ENCODE results near the gene SFMBT2.

Gene SFMBT2

GRCh38 chr10:7457478-7458316 lies 46.9 kb upstream of the SFMBT2 start:
- Histone ChIP-seq H3K4me2 (ENCODE audit: low read length) (peak overlapping the region; percentile 67), H3K9me3 (ENCODE audit: control insufficient read depth, insufficient read depth, low read length) (no peaks in the 10 kb centered on the region), H3K27me3 (ENCODE audit: control insufficient read depth, low read length) (no peaks in the 10 kb centered on the region), H3K36me3 (ENCODE audit: control insufficient read depth, low read length) (no peaks in the 10 kb centered on the region), H3F3A (ENCODE audit: control insufficient read depth, insufficient read depth) (peaks cover 5% of the 10 kb centered on the region; the same call in 1 of the 2 replicates), H3K79me2 (ENCODE audit: control insufficient read depth, low read length) (no peaks in the 10 kb centered on the region), H3K4me3 (ENCODE audit: low read length) (peak overlapping the region; percentile 34), H3K27ac (ENCODE audit: low read depth, low read length) (peak overlapping the region; percentile 69), H3K9me2 (replicated peaks; ENCODE audit: control insufficient read depth, low read length) (no peaks in the 10 kb centered on the region), H3K4me1 (ENCODE audit: control insufficient read depth, low read length) (peaks cover 40% of the 10 kb centered on the region), H4K20me1 (ENCODE audit: control insufficient read depth, insufficient read depth, low read depth, low read length) (no peaks in the 10 kb centered on the region)
- TF ChIP-seq, protein P1, sequence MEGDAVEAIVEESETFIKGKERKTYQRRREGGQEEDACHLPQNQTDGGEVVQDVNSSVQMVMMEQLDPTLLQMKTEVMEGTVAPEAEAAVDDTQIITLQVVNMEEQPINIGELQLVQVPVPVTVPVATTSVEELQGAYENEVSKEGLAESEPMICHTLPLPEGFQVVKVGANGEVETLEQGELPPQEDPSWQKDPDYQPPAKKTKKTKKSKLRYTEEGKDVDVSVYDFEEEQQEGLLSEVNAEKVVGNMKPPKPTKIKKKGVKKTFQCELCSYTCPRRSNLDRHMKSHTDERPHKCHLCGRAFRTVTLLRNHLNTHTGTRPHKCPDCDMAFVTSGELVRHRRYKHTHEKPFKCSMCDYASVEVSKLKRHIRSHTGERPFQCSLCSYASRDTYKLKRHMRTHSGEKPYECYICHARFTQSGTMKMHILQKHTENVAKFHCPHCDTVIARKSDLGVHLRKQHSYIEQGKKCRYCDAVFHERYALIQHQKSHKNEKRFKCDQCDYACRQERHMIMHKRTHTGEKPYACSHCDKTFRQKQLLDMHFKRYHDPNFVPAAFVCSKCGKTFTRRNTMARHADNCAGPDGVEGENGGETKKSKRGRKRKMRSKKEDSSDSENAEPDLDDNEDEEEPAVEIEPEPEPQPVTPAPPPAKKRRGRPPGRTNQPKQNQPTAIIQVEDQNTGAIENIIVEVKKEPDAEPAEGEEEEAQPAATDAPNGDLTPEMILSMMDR (IDR thresholded peaks at IDR 0.05; ENCODE audit: low read depth, low read length, poor library complexity, severe bottlenecking) = no peak
- no peak for TF ChIP-seq EZH2phosphoT487 (IDR thresholded peaks at IDR 0.05; ENCODE audit: borderline replicate concordance, low read length)

DNA sequence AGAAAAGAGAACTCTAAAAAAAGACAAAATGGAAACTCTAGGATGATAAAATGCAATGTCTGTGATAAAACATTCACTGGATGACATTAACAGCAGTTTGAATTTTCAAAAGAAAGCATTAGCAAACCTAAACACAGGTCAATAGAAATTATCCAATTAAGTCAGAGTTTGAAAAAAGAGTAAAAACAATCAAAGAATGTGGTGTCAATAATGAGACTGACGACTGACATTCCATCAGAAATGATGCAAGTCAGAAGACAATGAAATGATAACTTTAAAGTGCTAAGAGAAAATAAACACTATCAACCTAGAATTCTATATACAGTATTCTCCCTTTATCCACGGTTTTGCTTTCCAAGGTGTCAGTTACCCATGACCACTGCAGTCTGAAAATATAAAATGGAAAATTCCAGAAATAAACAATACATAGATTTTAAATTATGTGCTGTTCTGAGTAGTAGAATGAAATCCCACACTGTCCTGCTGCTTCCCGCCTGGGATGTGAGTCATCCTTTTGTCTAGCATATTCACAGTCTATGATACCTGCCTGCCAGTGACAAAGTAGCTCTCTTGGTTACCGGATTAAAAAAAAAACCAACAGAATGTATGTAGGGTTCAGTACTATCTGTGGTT lies 38.3 kb upstream of the SFMBT2 start:
- H3K9me3 ChIP-seq (ENCODE audit: control insufficient read depth, insufficient read depth, low read length) = peaks cover 23% of the 10 kb centered on the region; the same call in 1 of the 2 replicates
- peaks cover 27% of the 10 kb centered on the region for H3K4me1 ChIP-seq (ENCODE audit: control insufficient read depth, low read length)
- no peak overlapping the region for H3K4me2 ChIP-seq (ENCODE audit: low read length)
- no peaks in the 10 kb centered on the region for H3K79me2 ChIP-seq (ENCODE audit: control insufficient read depth, low read length)
- H3K4me3 ChIP-seq (ENCODE audit: low read length) = no peak overlapping the region
- H3K27me3 ChIP-seq (ENCODE audit: control insufficient read depth, low read length) = no peaks in the 10 kb centered on the region
- no peak for TF ChIP-seq EZH2phosphoT487 (IDR thresholded peaks at IDR 0.05; ENCODE audit: borderline replicate concordance, low read length)
- no peaks in the 10 kb centered on the region for H4K20me1 ChIP-seq (ENCODE audit: control insufficient read depth, insufficient read depth, low read depth, low read length)
- peaks cover 5% of the 10 kb centered on the region for H3F3A ChIP-seq (ENCODE audit: control insufficient read depth, insufficient read depth)
- peaks cover 3% of the 10 kb centered on the region; the same call in 1 of the 2 replicates for H3K36me3 ChIP-seq (ENCODE audit: control insufficient read depth, low read length)
- H3K27ac ChIP-seq (ENCODE audit: low read depth, low read length) = no peak overlapping the region
- no peaks in the 10 kb centered on the region for H3K9me2 ChIP-seq (replicated peaks; ENCODE audit: control insufficient read depth, low read length)

GRCh38 chr10:7445474-7446185 lies 34.8 kb upstream of the SFMBT2 start:
- Histone ChIP-seq H3K4me2 (ENCODE audit: low read length) (peak overlapping the region; percentile 70), H3K27me3 (ENCODE audit: control insufficient read depth, low read length) (no peaks in the 10 kb centered on the region), H3K79me2 (ENCODE audit: control insufficient read depth, low read length) (no peaks in the 10 kb centered on the region), H3K4me3 (ENCODE audit: low read length) (peak overlapping the region; percentile 61), H3F3A (ENCODE audit: control insufficient read depth, insufficient read depth) (peaks cover 8% of the 10 kb centered on the region), H3K9me3 (ENCODE audit: control insufficient read depth, insufficient read depth, low read length) (peaks cover 23% of the 10 kb centered on the region; the same call in 1 of the 2 replicates), H4K20me1 (ENCODE audit: control insufficient read depth, insufficient read depth, low read depth, low read length) (no peaks in the 10 kb centered on the region), H3K4me1 (ENCODE audit: control insufficient read depth, low read length) (peaks cover 39% of the 10 kb centered on the region), H3K36me3 (ENCODE audit: control insufficient read depth, low read length) (peaks cover 3% of the 10 kb centered on the region; the same call in 1 of the 2 replicates), H3K27ac (ENCODE audit: low read depth, low read length) (peak overlapping the region; percentile 81), H3K9me2 (replicated peaks; ENCODE audit: control insufficient read depth, low read length) (no peaks in the 10 kb centered on the region)
- no peak for TF ChIP-seq EZH2phosphoT487 (IDR thresholded peaks at IDR 0.05; ENCODE audit: borderline replicate concordance, low read length)
- TF ChIP-seq, protein P1 (IDR thresholded peaks at IDR 0.05; ENCODE audit: low read depth, low read length, poor library complexity, severe bottlenecking) = no peak
